HG03066 (cell line): ENCODE results near the gene ITGBL1.

ENCODE experiments used
- ATAC-seq: cut with Tn5 transposase; IDR thresholded peaks from one replicate; pipeline ENCODE4 v1.9.1; 2021; ENCODE audit warnings: low read depth; ENCODE audit not compliant: unreplicated experiment

The ITGBL1 gene

DNA sequence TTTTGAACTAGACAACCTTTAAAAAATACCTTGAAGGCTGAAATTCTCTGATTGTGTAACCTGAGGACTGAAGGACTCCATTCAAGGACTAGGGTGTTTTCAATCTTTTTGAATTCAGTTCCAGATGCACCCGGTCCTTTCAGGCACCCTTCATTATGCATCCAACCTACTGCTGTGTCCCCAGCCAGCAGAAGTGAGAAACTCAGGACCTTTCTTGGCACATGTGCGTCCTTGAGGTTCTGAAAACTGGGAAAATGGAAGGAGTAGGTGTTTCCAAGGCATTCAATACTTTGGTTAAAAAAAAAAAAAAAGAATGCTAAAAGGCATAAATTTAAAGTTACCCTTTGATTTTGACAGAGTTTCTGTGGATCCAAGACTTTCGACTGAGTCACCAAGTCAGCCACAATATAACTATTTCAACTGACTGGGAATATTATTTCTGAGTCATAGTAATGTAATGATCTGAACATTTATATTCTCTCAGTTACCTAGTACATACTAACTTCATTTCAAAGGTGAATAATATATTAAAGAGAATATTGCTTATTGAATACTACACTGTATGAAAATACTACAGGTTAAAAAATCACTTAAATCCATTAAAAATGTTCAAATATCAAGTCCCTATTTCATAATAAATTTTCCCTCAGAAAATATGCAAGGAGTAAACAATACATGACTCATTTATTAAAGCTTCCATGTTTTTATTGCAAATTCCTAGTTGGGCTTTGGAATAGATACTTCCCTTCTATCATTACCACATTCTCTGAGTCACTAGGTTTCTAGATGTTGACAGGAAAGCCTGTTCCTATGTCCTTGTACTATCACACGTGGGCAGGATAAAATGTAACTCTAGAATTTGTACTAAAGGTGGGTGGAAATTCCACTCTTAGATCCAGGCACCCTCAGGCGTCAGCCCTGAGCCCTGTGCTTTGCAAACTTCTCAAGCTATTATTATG is 2.4 kb upstream of the ITGBL1 start:
- no peak for ATAC-seq

DNA sequence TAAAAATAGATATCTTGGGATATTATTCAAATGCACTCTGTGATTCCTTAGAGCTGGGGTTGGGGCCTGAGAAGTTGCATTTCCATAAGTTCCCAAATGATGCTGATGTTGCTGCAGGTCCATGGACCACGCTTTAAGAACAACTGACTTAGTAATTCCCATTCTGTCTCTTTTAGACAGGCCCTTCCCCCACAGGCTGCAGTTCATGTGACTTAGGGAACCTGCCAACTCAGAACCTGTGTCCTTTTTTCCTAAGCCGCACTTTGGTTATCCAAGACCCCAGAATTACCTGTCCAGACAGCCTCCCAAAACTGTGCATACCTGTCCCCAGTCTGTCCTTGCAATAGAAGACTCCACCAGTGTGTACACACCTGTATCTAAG is 1.7 kb upstream of the ITGBL1 start:
- no peak for ATAC-seq

DNA sequence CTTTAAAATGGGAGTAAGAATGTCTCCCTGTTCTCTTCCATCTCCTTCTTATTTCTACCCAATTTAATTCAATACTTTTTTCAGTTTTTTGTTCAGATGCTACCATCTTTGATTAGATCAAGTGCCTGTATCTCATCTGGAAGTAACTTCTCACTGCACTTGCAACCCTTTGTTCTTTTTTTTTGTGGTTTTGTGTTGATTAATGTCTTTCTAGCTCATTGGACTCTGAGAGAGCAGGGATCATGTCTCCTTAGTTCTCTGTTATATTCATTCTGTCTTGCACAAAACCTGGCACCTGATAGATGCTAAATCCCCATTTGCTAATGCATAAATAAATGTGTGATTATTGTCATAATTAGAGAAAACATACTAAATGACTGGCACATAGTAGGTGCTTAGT is 834 bp upstream of the ITGBL1 start:
- ATAC-seq, result no peak

- ATAC-seq, result no peak
Observed at GRCh38 chr13:101453784-101454201, 1.3 kb downstream of the ITGBL1 start.

DNA sequence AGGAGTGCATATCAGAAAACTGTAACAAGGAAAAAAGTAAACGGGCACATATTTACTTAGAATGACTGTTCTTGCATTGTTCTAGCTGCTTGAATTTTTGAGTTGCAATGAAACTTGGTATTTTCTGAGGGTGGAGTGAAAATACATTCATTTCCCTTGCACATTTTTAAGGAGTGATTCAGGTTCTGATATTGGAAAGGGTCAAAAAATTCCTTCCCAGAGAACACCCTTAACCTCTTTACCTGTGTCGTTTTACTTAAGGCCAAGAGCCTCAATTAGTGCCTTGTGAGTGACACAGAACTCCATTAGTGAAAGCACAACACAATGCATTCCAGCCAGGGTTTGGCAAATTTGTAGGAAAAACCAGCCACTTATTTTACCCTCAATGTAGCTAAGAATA is 2.3 kb downstream of the ITGBL1 start:
- ATAC-seq, result no peak

DNA sequence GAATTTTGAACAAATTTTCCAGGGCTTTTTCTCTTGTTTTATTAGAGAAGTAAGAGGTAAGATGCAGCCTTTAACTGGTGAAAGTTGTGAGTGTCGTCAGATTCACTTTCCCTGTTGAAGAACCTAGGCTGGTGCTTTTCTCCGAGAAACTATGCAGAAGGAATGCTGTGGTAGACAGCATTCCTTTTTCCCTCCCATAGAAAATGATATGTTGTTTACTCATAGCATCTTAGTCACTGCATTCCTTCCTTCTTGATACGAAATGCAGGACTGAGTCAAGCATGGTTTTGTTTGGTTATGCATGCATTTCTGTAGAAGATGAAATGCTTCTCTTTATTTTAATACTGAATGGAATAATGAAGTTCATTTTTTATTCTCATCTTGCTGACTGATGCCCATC is 3.4 kb downstream of the ITGBL1 start:
- ATAC-seq, result no peak

DNA sequence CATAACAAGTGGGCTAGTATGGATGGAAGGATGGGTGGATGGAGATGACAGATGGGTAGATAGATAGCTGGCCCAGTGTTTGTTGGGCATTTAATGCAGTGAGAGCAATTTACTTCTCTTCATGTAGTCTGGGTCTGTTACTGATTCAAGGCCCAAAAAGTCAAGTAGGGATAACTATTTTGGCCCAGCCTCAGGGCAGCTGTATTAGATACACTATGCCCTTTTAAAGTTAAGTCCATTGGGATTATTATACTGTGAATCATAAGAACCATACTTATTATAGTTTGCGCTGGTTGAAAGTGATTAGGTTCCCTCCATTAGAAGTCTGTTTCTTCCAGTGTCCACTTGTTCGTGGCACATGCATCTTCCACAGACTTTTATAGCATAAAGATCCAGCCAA is 4.7 kb downstream of the ITGBL1 start:
- ATAC-seq, result no peak

- ATAC-seq, result no peak
Observed at GRCh38 chr13:101465877-101466276, 13.4 kb downstream of the ITGBL1 start.

DNA sequence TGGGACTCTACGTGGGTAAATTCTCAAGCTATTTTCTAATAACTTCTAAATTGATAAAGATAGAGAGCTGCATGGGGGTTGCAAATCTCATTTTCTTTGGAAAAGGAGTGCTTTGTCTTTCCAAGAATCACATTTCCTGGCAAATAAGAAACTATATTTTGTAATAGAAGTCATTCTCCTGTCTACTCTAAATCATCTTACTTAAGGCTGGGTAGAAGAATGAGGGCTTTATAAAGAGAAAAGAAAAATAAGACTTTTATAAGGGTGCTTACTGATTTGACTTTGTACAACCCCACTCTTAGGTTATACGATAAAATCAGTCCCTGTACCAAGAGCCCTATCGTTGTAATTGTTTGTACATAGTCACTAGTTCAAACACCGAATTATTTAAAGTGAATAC is 14.9 kb downstream of the ITGBL1 start:
- ATAC-seq, result no peak

- no peak for ATAC-seq
Observed at GRCh38 chr13:101473458-101473857, 21.0 kb downstream of the ITGBL1 start.

DNA sequence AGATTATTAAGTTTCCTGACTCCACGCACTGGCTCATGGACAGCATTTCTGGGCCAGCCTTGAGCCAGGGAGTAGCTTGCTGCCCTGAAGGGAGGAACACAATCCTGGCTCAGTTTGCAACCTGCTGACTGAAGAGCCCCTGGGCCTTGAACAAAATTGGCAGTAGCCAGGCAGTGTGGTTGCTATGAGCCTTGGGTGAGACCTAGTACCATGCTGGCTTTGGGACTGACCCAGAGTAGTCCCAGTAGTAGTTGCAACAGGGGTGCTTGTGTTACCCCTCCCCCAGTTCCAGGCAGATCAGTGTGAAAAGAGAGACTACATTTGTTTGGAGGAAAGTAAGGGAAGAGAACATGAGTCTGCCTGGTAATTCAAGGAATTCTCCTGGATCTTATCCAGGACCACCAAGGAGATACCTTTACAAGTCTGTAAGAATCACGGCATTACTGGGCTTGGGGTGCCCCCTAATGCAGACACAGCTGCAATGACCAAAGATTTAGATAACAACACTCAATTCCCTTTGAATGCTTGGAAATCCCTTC is 22.0 kb downstream of the ITGBL1 start:
- no peak for ATAC-seq

DNA sequence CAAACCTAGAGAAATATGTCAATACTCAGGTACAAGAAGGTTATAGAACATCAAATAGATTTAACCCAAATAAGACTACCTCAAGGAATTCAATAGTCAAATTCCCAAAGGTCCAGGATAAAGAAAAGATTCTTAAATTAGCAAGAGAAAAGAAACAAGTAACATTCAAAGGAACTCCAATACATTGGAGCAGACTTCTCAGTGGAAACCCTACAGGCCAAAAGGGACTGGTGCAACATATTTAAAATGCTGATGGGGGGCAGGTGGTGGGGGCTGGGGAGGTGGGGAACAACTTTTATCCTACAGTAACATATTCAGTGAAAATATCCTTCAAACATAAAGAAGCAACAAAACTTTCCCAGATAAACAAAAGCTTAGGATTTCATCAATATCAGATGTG is 23.1 kb downstream of the ITGBL1 start:
- no peak for ATAC-seq

- no peak for ATAC-seq
Observed at GRCh38 chr13:101481421-101481820, 28.9 kb downstream of the ITGBL1 start.

DNA sequence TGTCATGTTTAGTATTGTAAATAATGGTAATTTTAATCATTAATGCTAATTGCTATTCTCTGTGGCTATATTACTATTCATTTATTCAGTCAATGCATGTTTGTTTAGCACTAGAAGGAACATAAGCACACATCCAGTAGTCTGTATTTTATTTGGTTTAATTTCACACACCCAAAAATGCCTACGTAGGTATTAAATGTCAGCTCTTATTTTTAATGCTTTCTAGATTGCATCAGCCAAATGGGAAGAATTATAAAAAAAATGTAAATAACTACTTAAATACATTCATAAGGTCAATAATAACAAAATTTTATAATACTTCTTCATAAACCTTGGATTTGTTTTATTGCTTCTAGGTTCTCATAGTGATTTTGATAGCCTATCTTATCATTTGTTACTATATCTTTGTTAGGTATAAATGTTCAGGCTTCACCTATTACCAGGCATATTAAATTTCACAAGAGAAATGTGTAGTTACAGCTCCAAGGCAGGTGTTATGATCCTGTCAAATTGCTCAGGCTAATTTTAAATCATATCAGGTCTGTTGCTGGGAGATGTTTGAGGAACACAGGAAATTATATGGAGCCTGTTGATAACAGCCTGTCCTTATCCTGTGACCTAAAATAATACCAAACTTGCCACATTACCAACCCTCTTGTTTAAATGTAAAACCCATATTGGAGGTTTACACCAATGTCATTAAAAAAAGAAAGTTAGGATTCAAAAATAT is 34.4 kb downstream of the ITGBL1 start:
- no peak for ATAC-seq

GRCh38 chr13:101487438-101487830 is 35.0 kb downstream of the ITGBL1 start:
- ATAC-seq, result no peak

- ATAC-seq, result no peak
Observed at GRCh38 chr13:101488734-101489133, 36.3 kb downstream of the ITGBL1 start.

DNA sequence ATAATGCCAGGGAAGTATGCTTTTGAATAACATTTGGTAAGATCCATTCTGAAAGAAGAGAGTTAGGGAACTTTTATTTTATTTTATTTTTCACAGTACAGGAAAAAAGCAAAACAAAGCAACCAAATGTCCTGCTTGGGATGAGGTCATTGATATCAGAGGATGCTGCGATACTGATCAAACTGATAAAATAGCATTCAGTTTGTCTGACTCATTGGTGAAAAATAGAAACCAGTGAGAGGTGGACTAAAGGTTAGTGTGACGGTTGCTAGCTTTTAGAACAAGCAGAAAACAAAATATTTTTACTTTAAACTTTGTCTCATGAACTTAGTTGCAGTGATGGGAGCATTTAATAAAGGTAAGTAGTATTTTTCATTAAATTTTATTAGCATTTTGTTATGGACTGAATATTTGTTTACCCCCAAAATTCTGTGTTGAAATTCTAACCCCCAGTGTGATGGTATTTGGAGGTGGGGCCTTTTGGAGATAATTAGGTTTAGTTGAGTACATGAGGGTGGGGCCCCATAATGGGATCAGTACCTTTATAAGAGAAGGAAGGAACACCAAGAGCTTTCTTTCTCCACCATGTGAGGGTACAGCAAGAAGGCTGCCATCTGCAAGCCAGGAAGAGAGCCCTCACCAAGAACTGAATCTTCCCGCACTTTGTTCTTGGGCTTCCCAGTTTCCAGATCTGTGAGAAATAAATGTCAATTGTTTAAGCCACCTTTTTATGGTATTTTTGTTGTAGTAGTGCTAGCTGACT is 37.3 kb downstream of the ITGBL1 start:
- no peak for ATAC-seq

- ATAC-seq, result no peak
Observed at GRCh38 chr13:101490406-101491015, 38.0 kb downstream of the ITGBL1 start.

- no peak for ATAC-seq
Observed at GRCh38 chr13:101492251-101492910, 39.9 kb downstream of the ITGBL1 start.

DNA sequence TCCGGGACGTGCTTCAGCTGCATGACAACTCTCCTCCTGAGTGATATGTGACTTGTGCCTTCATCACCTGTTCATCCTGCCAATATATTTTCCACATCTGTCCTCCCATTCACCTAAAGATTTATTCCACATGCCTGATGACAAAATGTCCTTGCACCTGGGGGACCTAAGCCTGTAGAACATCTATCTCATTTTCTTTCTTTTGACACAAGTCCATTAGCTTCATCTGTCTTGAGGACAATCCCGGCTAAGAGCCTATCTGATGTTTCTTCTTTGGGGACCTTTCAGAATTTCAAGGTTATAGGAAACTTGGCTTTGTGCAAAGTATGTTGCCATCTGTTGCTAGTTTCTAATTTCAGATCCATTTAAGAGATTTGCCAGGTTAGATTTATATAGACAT is 41.1 kb downstream of the ITGBL1 start:
- ATAC-seq, result no peak
